Skeletal muscle tissue (tissue), 4 donors: Measurements from ENCODE around the gene DMD. TPM values are rescaled to one million over a fixed set of nuclear protein-coding genes. Genes with fewer than 3 reads are reported as not detected.

Source experiments
- H3K27ac ChIP-seq: one replicate; pipeline ENCODE4 v1.7.0; 2013; ENCODE audit warnings: mild to moderate bottlenecking, low read depth, low read length, inconsistent platforms
- H3K27me3 ChIP-seq, 3 donors: one replicate each; pipeline ENCODE4 v1.7.0; 2013; ENCODE audit warnings: low read length in 3 of 3; ENCODE audit not compliant: control insufficient read depth in 3 of 3, insufficient read depth in 3 of 3
- H3K36me3 ChIP-seq, 3 donors: one replicate each; pipeline ENCODE4 v1.7.0; 2013; ENCODE audit warnings: low read length in 3 of 3; ENCODE audit not compliant: control insufficient read depth in 3 of 3, insufficient read depth in 3 of 3
- H3K4me1 ChIP-seq, 3 donors: one replicate each; pipeline ENCODE4 v1.7.0; 2013; ENCODE audit warnings: low read length in 3 of 3, mild to moderate bottlenecking in 3 of 3; ENCODE audit not compliant: control insufficient read depth in 3 of 3, insufficient read depth in 3 of 3
- H3K4me3 ChIP-seq, 3 donors: one replicate each; pipeline ENCODE4 v1.7.0; 2013; ENCODE audit warnings: low read length in 3 of 3
- H3K9ac ChIP-seq, 3 donors: one replicate each; pipeline ENCODE4 v1.7.0; 2013; ENCODE audit warnings: low read length in 3 of 3, mild to moderate bottlenecking in 3 of 3, moderate library complexity in 2 of 3, low read depth in 1 of 3
- H3K9me3 ChIP-seq, 3 donors: one replicate each; pipeline ENCODE4 v1.7.0; 2013; ENCODE audit warnings: low read length in 3 of 3; ENCODE audit not compliant: control insufficient read depth in 3 of 3
- total RNA-seq: library from RNA; depleted of rRNA; stranded (reverse); fragments of >200 nt; gene quantifications from one replicate; pipeline ENCODE4 v1.2.3, GENCODE V29; 2014
- donor health status: Osteomylitis.

The DMD gene
- total RNA-seq, 1 donor from 2014 or later, result 190 TPM

- no peaks in the 10 kb centered on the region for H3K36me3 ChIP-seq
- H3K4me1 ChIP-seq, result peaks cover 2 to 5% (median 4%) of the 10 kb centered on the region in 3 donors
- H3K9ac ChIP-seq, result peak overlapping the region in 1 of 3 donors; percentile 24
- no peak overlapping the region for H3K4me3 ChIP-seq
- no peaks in the 10 kb centered on the region for H3K27me3 ChIP-seq
- peak overlapping the region; percentile 39 for H3K27ac ChIP-seq
- H3K9me3 ChIP-seq, result no peaks in the 10 kb centered on the region
Measured at GRCh38 chrX:31837445-31838049, 1373.8 kb downstream of the DMD start.

- H3K4me3 ChIP-seq, result no peak overlapping the region
- no peaks in the 10 kb centered on the region for H3K27me3 ChIP-seq
- no peak overlapping the region for H3K9ac ChIP-seq
- peaks cover 2 to 5% (median 4%) of the 10 kb centered on the region in 3 donors for H3K4me1 ChIP-seq
- H3K9me3 ChIP-seq, result no peaks in the 10 kb centered on the region
- peak overlapping the region; percentile 64 for H3K27ac ChIP-seq
- H3K36me3 ChIP-seq, result no peaks in the 10 kb centered on the region
Measured at GRCh38 chrX:31836479-31836878, 1374.9 kb downstream of the DMD start.

GRCh38 chrX:31832263-31832662 is 1379.1 kb downstream of the DMD start:
- Histone ChIP-seq H3K9ac (no peak overlapping the region), H3K4me1 (peaks cover 0 to 4% (median 2%) of the 10 kb centered on the region in 3 donors), H3K36me3 (no peaks in the 10 kb centered on the region), H3K4me3 (no peak overlapping the region), H3K27ac (no peak overlapping the region), H3K9me3 (no peaks in the 10 kb centered on the region), H3K27me3 (no peaks in the 10 kb centered on the region)

- no peak overlapping the region for H3K9ac ChIP-seq
- no peak overlapping the region for H3K27ac ChIP-seq
- no peaks in the 10 kb centered on the region for H3K4me1 ChIP-seq
- no peaks in the 10 kb centered on the region for H3K27me3 ChIP-seq
- no peaks in the 10 kb centered on the region for H3K9me3 ChIP-seq
- no peak overlapping the region for H3K4me3 ChIP-seq
- no peaks in the 10 kb centered on the region for H3K36me3 ChIP-seq
Measured at GRCh38 chrX:31820430-31821210, 1390.7 kb downstream of the DMD start.

DNA sequence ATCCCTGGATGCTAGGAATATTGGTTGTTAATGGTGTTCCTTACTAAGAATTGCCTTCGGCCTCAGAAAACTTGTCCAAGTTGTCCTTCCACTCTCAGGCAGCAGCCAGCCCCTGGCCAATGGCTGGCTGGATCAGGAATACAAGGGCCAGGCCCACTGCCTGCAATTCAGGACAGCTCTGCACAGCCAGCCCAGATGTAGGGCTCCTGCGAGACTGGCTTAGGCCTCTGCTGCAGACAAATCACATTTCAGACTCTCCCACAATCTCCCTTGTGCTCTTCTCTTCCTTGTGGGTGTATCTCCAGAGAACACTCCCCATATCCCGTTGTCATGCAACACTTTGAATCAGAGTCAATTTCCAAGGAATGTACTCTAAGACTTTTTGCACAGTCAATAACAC is 1391.9 kb downstream of the DMD start:
- H3K9ac ChIP-seq, result no peak overlapping the region
- no peak overlapping the region for H3K27ac ChIP-seq
- no peaks in the 10 kb centered on the region for H3K4me1 ChIP-seq
- no peaks in the 10 kb centered on the region for H3K9me3 ChIP-seq
- no peaks in the 10 kb centered on the region for H3K27me3 ChIP-seq
- H3K36me3 ChIP-seq, result no peaks in the 10 kb centered on the region
- no peak overlapping the region for H3K4me3 ChIP-seq

DNA sequence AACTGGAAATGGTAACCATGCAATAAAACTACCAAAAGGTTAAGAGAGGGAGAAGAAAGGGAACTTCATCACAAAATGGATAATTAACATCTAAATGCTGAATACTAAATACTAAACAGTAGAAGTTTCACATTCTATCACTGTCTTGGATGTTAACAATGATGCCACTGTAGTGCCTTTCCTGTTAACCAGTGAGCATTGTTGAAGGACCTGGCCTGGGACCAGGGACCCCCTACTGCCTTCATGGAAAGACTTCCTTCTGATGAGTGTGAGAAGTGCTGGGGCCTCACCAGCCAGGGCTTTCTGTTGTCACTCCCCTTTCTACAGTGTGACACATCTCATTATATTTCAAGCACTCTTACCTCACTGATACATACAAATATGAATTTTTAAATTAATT is 1400.2 kb downstream of the DMD start:
- no peaks in the 10 kb centered on the region for H3K36me3 ChIP-seq
- H3K27me3 ChIP-seq, result no peaks in the 10 kb centered on the region
- H3K4me3 ChIP-seq, result no peak overlapping the region
- no peaks in the 10 kb centered on the region for H3K4me1 ChIP-seq
- H3K27ac ChIP-seq, result no peak overlapping the region
- H3K9me3 ChIP-seq, result no peaks in the 10 kb centered on the region
- H3K9ac ChIP-seq, result no peak overlapping the region

DNA sequence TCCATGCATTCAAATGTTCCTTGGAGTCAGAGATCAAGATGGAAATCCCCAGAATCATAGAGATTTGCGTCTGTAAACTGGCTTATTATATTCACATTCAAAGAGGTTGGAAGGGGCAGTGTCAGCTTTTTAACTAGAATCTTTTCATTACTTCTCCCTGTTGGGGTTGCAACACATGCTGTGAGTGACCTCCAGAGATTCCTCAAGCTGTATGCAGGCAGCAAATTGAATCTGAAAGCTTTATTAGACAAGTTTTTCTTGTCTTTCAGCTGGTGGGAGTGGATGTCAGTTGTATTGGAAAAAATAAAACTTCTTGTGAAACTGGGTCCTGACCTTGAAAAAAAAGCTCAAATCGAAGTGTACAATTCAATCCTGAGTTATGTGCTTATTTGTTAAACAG is 1403.0 kb downstream of the DMD start:
- Histone ChIP-seq H3K4me1 (no peaks in the 10 kb centered on the region), H3K27ac (no peak overlapping the region), H3K4me3 (no peak overlapping the region), H3K9ac (no peak overlapping the region), H3K27me3 (no peaks in the 10 kb centered on the region), H3K9me3 (no peaks in the 10 kb centered on the region), H3K36me3 (no peaks in the 10 kb centered on the region)

DNA sequence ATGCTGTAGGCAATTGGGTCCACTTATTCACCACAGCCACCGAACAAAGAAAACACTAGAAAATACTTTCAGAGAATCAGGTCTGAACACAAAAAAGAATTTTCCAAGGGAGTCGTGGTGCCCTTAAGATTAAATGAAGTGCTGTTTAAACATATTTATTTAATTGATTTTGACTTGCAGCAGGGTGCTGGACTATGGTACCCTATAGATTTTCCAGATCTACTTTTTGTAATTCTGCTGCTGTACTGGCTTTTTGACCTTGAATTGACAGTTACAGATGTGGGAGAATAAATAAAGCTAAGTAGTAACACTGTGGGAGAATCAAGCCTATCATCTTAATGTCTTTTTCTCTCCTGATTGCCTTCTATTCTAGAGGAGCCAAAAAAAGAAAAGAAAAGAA is 1404.2 kb downstream of the DMD start:
- H3K27ac ChIP-seq, result no peak overlapping the region
- H3K36me3 ChIP-seq, result no peaks in the 10 kb centered on the region
- no peaks in the 10 kb centered on the region for H3K9me3 ChIP-seq
- H3K9ac ChIP-seq, result no peak overlapping the region
- H3K4me3 ChIP-seq, result no peak overlapping the region
- H3K4me1 ChIP-seq, result no peaks in the 10 kb centered on the region
- H3K27me3 ChIP-seq, result no peaks in the 10 kb centered on the region

DNA sequence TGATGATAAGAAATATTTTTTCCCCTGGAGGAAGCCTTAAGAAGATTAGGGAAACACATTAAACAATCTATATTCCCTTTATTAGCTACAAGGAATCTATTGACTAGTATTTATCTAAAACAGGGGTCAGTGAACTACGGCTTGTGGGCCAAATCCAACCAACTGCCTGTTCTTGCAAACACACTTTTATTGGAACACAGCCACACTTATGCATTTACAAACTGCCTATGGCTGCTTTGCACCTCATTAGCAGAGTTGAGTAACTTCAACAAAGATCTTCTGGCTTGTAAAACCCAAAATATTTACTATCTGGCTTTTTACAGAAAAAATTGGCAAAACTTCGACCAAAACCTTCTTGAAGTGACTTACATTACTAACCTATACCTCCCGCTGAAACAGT is 1405.6 kb downstream of the DMD start:
- no peak overlapping the region for H3K27ac ChIP-seq
- H3K9me3 ChIP-seq, result no peaks in the 10 kb centered on the region
- no peaks in the 10 kb centered on the region for H3K36me3 ChIP-seq
- H3K4me3 ChIP-seq, result no peak overlapping the region
- no peaks in the 10 kb centered on the region for H3K27me3 ChIP-seq
- no peak overlapping the region for H3K9ac ChIP-seq
- no peaks in the 10 kb centered on the region for H3K4me1 ChIP-seq

GRCh38 chrX:31800219-31800618 is 1411.1 kb downstream of the DMD start:
- H3K36me3 ChIP-seq, result no peaks in the 10 kb centered on the region
- H3K4me3 ChIP-seq, result no peak overlapping the region
- H3K27me3 ChIP-seq, result no peaks in the 10 kb centered on the region
- H3K4me1 ChIP-seq, result no peaks in the 10 kb centered on the region
- H3K27ac ChIP-seq, result no peak overlapping the region
- H3K9me3 ChIP-seq, result no peaks in the 10 kb centered on the region
- no peak overlapping the region for H3K9ac ChIP-seq
